ENCODE data around the gene SLC28A1.

Gene SLC28A1

DNA sequence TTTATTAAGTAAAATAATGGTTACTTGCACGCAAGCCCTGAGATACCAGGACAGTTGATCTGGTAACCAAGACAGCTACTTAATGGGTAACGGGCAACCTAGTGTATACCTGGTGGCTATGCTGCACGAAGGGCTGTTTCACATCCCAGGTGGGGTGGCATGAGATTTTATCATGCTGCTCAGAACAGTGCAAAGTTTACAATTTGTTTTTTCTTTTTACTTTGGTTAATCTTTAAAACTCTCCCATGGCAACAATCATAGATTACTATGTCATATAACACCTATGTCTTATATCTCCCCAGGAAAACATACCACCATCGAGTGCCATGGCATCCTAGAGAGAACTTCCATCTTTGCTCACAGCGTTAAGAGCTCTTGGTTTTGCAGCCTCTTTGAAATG lies 32.2 kb upstream of the SLC28A1 start:
- TF ChIP-seq, protein P1, sequence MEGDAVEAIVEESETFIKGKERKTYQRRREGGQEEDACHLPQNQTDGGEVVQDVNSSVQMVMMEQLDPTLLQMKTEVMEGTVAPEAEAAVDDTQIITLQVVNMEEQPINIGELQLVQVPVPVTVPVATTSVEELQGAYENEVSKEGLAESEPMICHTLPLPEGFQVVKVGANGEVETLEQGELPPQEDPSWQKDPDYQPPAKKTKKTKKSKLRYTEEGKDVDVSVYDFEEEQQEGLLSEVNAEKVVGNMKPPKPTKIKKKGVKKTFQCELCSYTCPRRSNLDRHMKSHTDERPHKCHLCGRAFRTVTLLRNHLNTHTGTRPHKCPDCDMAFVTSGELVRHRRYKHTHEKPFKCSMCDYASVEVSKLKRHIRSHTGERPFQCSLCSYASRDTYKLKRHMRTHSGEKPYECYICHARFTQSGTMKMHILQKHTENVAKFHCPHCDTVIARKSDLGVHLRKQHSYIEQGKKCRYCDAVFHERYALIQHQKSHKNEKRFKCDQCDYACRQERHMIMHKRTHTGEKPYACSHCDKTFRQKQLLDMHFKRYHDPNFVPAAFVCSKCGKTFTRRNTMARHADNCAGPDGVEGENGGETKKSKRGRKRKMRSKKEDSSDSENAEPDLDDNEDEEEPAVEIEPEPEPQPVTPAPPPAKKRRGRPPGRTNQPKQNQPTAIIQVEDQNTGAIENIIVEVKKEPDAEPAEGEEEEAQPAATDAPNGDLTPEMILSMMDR (IDR thresholded peaks at IDR 0.05; ENCODE audit: low read depth, low read length, missing control alignments): no peak
- no peak overlapping the region for H3K4me3 ChIP-seq (ENCODE audit: low read depth, low read length)
- in situ Hi-C loops (cut with HindIII; ENCODE audit: low sequenced_read_pairs): no loop called here
- no peak for DNase-seq (ENCODE audit: low read depth)

DNA sequence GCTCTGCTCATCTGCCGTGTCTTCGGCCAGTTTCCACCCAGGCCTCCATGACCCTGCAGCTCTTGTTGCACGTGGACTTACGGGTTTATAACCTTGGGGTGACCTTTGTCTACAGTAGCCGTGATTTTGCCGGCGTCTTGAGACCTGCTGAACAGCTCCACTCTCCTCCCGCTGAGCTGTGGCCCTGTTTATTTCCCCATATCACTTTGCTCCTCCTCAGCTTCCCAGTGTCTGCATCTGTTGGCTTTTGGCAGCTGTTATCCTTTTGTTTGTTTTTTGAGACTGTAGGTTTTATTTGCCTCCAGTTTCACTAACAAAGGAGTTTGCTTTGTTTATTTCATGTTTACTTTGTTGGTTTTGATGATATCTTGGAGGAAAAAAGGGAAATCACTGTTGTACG lies 29.3 kb upstream of the SLC28A1 start:
- TF ChIP-seq, protein P1 (IDR thresholded peaks at IDR 0.05; ENCODE audit: low read depth, low read length, missing control alignments): no peak

DNA sequence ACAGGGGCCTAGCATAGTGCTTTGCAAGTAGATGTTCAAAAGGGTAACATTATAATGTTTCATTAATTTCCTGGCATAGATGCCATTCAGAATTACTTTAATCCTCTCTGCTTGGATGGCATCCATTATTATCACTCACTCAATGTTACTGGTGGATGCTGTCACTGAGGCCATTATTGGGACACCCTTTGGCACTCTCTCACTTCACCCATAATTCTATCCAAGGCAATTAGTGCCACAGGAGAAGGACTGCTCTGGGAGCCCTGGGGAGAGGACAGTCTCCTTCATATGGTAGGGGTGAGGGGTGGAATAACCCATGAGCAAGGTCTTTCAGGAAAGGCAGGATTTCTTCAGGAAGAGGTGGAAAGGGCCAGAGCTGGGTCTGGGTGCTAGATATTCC lies 28.7 kb upstream of the SLC28A1 start:
- TF ChIP-seq, protein P1 (IDR thresholded peaks at IDR 0.05; ENCODE audit: low read depth, low read length, missing control alignments): no peak
- DNase-seq (ENCODE audit: low read depth): no peak
- no peak overlapping the region for H3K4me3 ChIP-seq (ENCODE audit: low read depth, low read length)
- in situ Hi-C loops (cut with HindIII; ENCODE audit: low sequenced_read_pairs): no loop called here

More for the DNA sequence above, 29.3 kb upstream of the SLC28A1 start:
- H3K4me3 ChIP-seq (ENCODE audit: low read depth, low read length): no peak overlapping the region
- in situ Hi-C loops (cut with HindIII; ENCODE audit: low sequenced_read_pairs): no loop called here
- no peak for DNase-seq (ENCODE audit: low read depth)

DNA sequence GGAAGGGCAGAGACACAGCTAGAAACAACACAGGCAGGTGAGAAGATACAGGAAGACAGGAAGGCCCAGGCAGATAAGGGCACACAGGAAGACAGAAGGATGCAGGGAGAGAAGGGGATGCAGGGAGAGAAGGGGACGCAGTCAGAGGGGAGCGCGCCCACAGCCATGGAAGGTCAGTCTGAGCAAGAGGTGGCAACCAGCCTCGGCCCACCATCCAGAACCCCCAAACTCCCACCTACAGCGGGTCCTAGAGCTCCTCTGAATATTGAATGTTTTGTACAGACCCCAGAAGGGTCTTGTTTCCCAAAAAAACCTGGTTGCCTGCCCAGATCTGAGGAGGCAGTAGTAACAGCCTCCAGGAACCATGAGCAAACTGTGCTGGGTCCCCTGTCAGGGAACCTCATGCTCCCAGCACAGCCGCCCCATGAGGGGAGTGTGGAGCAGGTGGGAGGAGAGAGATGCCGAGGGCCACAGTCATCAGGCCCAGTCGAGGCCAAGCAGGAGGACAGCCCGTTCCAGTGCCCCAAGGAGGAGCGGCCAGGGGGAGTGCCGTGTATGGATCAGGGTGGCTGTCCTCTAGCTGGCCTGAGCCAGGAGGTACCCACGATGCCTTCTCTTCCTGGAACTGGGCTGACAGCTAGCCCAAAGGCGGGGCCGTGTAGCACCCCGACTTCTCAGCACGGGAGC lies 27.6 kb upstream of the SLC28A1 start:
- no peak overlapping the region for H3K4me3 ChIP-seq (ENCODE audit: low read depth, low read length)
- in situ Hi-C loops (cut with HindIII; ENCODE audit: low sequenced_read_pairs): no loop called here
- no peak for DNase-seq (ENCODE audit: low read depth)
- TF ChIP-seq, protein P1 (IDR thresholded peaks at IDR 0.05; ENCODE audit: low read depth, low read length, missing control alignments): no peak

DNA sequence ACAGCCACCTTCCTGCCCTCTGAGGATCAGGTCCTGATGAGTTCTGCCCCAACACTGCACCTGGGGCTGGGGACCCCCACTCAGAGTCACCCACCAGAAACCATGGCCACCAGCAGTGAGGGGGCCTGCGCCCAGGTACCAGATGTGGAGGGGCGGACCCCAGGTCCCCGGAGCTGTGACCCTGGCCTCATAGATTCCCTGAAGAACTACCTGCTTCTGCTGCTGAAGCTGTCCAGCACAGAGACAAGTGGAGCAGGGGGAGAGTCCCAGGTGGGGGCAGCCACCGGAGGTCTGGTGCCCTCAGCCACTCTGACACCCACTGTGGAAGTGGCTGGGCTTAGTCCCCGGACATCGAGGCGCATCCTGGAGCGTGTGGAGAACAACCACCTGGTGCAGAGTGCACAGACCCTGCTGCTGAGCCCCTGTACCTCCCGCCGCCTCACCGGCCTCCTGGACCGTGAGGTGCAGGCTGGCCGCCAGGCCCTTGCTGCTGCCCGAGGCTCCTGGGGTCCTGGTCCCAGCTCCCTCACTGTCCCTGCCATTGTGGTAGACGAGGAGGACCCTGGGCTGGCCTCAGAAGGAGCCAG lies 27.0 kb upstream of the SLC28A1 start:
- in situ Hi-C loops (cut with HindIII; ENCODE audit: low sequenced_read_pairs): no loop called here
- TF ChIP-seq, protein P1 (IDR thresholded peaks at IDR 0.05; ENCODE audit: low read depth, low read length, missing control alignments): no peak
- H3K4me3 ChIP-seq (ENCODE audit: low read depth, low read length): no peak overlapping the region
- no peak for DNase-seq (ENCODE audit: low read depth)

DNA sequence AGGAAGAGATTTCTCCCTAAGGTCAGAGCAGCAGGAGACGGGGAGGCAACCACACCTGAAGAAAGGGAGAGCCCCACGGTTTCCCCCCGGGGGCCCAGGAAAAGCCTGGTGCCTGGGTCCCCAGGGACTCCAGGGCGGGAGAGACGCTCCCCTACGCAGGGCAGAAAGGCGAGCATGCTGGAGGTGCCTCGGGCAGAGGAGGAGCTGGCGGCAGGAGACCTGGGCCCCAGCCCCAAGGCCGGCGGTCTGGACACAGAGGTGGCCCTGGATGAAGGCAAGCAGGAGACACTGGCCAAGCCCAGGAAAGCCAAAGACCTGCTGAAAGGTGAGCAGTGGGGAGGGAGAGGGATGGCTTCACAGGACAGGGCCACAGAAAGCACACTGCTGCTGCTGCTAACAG lies 26.2 kb upstream of the SLC28A1 start:
- TF ChIP-seq, protein P1 (IDR thresholded peaks at IDR 0.05; ENCODE audit: low read depth, low read length, missing control alignments): no peak
- H3K4me3 ChIP-seq (ENCODE audit: low read depth, low read length): no peak overlapping the region
- DNase-seq (ENCODE audit: low read depth): no peak
- in situ Hi-C loops (cut with HindIII; ENCODE audit: low sequenced_read_pairs): no loop called here
